ENCODE results near the gene CACNB3.
A peak's percentile ranks its signal among the peaks of the same experiment; 100 is the strongest.

Gene CACNB3

DNA sequence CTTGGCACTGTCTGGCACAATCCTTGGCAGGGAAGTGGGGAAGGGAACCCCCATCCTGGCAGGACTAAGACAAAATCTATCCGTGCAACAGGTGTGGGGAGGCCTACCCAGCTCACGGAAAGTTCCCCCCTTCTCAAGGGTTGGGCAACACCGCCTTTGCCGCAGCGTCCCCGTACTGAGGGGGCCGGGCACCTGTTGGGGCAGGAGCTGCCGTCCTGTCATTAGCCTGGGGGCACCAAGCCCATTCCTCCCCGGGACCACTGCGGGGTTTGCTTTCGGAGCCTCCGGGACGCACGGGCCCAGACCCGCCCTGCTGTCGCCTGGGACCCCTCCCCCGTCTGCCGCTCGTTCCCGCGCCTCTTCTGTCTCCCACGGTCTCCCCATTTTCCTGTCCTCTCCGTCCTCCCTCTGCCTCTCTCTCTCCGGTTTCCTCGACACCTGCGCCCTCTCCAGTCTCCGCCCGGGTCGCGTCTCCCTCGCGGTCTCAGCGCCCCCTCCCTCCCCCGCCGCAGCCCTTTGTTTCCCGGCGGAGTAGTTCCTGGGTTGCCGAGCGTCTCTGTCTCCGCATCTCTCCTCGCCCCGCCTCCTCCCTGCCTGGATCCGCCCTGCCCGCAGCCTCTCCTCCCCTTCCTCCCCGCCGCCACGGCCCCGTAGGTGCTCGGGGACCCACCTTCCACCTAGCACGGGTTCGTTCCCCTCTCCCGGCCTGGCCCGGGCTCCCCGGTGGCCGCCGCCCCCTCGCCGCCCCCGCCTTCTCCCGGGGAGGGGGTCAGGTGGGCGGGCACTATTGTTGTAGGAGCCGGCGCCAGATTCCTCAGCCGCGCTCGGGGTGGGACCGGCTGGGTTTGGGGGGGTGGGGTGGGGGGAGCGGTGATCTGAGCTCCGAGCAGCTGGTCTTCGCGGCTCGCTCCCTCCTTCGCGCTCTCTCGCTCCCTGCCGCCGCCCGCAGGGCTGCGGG lies at the start of gene CACNB3:
Gene CACNB3, plus strand, starts transcription at position 624 of the 958 bp plus-strand sequence. CDS start 434 bp downstream, outside the sequence.
- in situ Hi-C loops (cut with MboI; ENCODE audit: low pct_unique_long_range_greater_than_20kb, low sequenced_read_pairs, unreplicated experiment) = no loop called here
- no peak for TF ChIP-seq CTCF (IDR thresholded peaks at IDR 0.05; ENCODE audit: extremely low read depth, insufficient read depth, missing control alignments)
- DNase-seq (ENCODE audit: low spot score) = peak; percentile 85

DNA sequence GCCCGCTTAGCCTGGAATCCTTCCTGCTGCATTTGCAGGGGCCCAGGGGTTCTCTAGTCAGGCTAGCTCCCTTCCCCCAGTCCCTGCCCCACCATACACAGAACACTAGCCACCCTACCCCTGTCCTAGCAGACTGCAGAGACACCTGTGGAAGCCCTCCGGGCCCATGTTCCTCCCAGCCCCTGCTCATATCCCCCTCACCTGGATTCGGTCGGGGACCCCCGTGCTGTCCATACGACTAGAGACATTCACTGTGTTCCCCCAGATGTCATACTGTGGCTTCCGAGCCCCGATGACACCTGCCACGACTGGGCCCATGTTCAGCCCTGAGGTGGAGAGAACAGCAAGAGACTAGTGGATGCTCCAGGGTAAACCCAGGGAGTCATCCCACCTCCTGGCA lies 49.6 kb upstream of the CACNB3 start:
- in situ Hi-C loops (cut with MboI; ENCODE audit: low pct_unique_long_range_greater_than_20kb, low sequenced_read_pairs, unreplicated experiment) = no loop called here
- no peak for TF ChIP-seq CTCF (IDR thresholded peaks at IDR 0.05; ENCODE audit: extremely low read depth, insufficient read depth, missing control alignments)
- no peak for DNase-seq (ENCODE audit: low spot score)

- in situ Hi-C loops (cut with MboI; ENCODE audit: low pct_unique_long_range_greater_than_20kb, low sequenced_read_pairs, unreplicated experiment) = no loop called here
- no peak for DNase-seq (ENCODE audit: low spot score)
- TF ChIP-seq CTCF (IDR thresholded peaks at IDR 0.05; ENCODE audit: extremely low read depth, insufficient read depth, missing control alignments) = no peak
These were observed 47.5 kb upstream of the CACNB3 start for GRCh38 chr12:48770756-48771155.

- in situ Hi-C loops (cut with MboI; ENCODE audit: low pct_unique_long_range_greater_than_20kb, low sequenced_read_pairs, unreplicated experiment) = no loop called here
- no peak for DNase-seq (ENCODE audit: low spot score)
- TF ChIP-seq CTCF (IDR thresholded peaks at IDR 0.05; ENCODE audit: extremely low read depth, insufficient read depth, missing control alignments) = no peak
These were observed 46.6 kb upstream of the CACNB3 start for GRCh38 chr12:48771588-48772112.

DNA sequence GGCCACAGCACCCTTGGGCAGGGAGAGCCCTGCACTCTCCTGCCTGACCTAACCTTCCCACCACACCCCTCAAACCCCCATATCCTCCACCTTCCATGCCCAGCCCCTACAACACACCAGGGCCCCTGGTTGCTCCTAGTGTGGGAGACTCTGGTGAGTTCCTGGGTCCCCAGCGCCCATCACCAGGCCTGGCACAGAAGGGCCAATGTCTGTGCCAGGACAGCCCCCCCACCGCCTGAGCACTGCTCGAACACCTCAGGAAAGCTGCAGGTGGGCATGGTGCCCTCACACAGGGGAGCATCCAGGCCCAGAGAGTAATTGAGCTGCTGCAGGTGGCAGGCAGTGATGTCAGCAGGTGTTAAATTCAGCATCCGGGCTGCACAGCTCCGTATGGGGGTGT lies 44.6 kb upstream of the CACNB3 start:
- in situ Hi-C loops (cut with MboI; ENCODE audit: low pct_unique_long_range_greater_than_20kb, low sequenced_read_pairs, unreplicated experiment) = no loop called here
- DNase-seq (ENCODE audit: low spot score) = no peak
- TF ChIP-seq CTCF (IDR thresholded peaks at IDR 0.05; ENCODE audit: extremely low read depth, insufficient read depth, missing control alignments) = no peak

DNA sequence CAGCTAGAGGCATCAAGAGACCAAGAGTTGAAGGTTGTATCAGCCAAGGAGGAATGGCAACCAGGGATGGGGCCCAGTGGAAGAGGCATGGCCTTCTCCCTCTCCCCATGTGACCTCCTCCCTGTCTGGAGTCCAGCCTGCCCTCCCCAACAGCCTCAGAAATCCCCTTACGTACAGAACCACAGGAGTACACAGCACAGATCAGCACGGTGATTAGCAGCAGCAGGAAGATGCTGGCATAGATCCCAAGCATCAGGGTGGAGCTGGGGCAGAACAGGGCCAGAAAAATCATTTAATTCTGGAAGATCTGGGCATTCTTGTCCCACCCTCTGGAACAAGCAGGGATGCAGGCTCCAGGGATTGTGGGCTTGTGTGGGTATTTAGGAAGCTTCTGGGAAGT lies 43.8 kb upstream of the CACNB3 start:
- no peak for TF ChIP-seq CTCF (IDR thresholded peaks at IDR 0.05; ENCODE audit: extremely low read depth, insufficient read depth, missing control alignments)
- in situ Hi-C loops (cut with MboI; ENCODE audit: low pct_unique_long_range_greater_than_20kb, low sequenced_read_pairs, unreplicated experiment) = no loop called here
- no peak for DNase-seq (ENCODE audit: low spot score)
